Measurements from ENCODE around the gene LRTM2.

Gene LRTM2

GRCh38 chr12:1838994-1839365, 18.6 kb downstream of the LRTM2 start:
- TF ChIP-seq CTCF (IDR thresholded peaks at IDR 0.05; ENCODE audit: low read depth, low read length) = no peak
- no peak for DNase-seq (ENCODE audit: extremely low read depth, low read depth)

DNA sequence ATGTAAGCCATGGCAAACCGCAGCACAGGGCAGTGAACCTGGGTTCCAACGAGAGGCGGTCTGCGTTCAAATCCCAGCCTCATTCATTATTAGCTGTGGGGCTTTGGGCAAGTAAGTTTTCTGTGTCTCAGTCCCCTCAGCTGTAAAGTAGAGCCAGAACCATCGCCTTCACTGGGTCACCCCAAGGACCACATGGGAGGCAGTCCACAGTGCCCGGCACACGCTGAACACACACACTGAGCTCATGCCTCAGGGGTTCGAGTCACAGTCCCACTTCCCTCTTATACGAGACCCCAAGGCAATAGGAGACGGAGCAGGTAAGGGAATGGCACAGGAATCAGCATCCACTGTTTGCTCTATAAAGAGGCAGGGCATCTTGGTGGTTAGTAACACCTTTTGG, 19.1 kb downstream of the LRTM2 start:
- no peak for DNase-seq (ENCODE audit: extremely low read depth, low read depth)
- TF ChIP-seq CTCF (IDR thresholded peaks at IDR 0.05; ENCODE audit: low read depth, low read length) = no peak

GRCh38 chr12:1839956-1840951, 19.9 kb downstream of the LRTM2 start:
- no peak for DNase-seq (ENCODE audit: extremely low read depth, low read depth)

GRCh38 chr12:1840981-1841425, 20.6 kb downstream of the LRTM2 start:
- DNase-seq (ENCODE audit: extremely low read depth, low read depth) = no peak
- TF ChIP-seq CTCF (IDR thresholded peaks at IDR 0.05; ENCODE audit: low read depth, low read length) = no peak

More at GRCh38 chr12:1839956-1840951, 19.9 kb downstream of the LRTM2 start:
- no peak for TF ChIP-seq CTCF (IDR thresholded peaks at IDR 0.05; ENCODE audit: low read depth, low read length)

GRCh38 chr12:1841586-1842182, 21.3 kb downstream of the LRTM2 start:
- DNase-seq (ENCODE audit: extremely low read depth, low read depth) = no peak

DNA sequence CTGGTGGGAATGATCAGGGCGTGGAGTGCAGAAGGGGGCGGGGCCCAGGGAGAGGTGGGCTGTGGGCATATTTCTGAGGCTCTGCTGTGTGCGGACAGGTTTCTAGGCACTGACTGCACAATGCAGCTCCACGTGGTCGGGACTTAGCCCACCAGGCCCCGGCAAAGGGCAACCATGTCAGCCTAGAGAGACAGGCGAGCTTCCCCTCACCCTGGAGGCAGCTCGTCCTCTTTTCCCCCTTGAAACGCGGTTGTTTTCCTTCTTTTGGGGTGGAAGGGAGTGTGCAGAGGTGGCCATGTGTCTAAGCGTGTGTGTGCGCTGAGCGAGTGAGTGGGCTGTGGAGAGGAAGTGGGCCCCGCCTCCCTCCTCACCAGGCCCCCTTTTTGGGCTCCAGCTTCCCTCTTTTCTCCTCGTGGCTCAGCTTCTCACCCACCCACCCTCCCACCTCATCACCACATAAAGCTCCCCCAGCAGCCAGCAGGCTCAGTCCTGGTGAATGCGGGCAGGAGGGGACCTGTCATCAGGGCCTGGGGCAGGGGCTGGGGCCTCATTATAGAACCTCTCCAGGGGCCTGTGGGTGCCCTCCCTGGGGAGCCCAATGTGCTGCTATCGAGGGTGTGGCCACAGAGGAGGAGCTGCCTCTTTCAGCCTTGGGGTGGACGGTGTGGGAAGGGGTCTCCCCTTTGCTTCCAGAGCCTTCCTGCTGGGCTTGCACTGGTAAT, 22.0 kb downstream of the LRTM2 start:
- no peak for TF ChIP-seq CTCF (IDR thresholded peaks at IDR 0.05; ENCODE audit: low read depth, low read length)
- no peak for DNase-seq (ENCODE audit: extremely low read depth, low read depth)

More at GRCh38 chr12:1841586-1842182, 21.3 kb downstream of the LRTM2 start:
- TF ChIP-seq CTCF (IDR thresholded peaks at IDR 0.05; ENCODE audit: low read depth, low read length) = no peak
